ENCODE data around the gene VWA5A. TPM values are rescaled to one million over a fixed set of nuclear protein-coding genes. Genes with fewer than 3 reads are reported as not detected.
A peak's percentile ranks its signal among the peaks of the same experiment; 100 is the strongest.
"Not testable (repeated sequence)": the region's sequence is repeated elsewhere in the genome, so short reads cannot be mapped to it uniquely, and the experiment has no call there.

The VWA5A gene
- total RNA-seq, 1 experiment from 2014 or later: 0.98 TPM

DNA sequence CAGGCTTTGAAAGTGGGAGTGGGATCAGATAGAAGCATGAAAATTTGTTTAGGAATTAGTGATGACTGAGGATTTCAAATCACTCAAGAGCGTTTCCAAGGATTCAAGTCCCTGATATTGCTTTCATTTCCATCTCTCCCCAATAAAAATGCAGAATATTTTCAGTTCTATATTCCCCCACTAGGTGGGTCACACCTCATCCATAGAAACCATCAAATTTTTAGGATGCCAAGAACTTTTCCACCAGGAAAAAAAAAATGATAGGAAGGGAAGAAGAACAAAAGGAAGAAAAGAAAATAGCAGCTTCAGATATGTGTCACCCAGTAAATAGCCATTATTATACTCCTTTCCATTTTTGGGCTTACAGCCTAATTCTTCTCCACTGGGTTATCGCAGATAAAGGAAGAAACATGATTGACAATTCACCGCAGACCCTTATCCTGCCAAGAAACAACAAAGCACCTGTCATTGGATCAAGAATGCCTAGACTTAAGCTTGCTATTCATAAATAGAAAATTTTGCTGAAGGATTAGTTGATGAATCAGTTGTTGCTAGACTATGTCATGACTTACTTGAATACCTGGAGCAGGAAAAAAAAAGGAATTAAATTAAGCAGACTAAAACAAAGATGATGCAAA lies 37.6 kb downstream of the VWA5A start:
- no peak for DNase-seq (ENCODE audit: low spot score)
- in situ Hi-C loops (cut with HindIII; ENCODE audit: low sequenced_read_pairs): no loop called here

DNA sequence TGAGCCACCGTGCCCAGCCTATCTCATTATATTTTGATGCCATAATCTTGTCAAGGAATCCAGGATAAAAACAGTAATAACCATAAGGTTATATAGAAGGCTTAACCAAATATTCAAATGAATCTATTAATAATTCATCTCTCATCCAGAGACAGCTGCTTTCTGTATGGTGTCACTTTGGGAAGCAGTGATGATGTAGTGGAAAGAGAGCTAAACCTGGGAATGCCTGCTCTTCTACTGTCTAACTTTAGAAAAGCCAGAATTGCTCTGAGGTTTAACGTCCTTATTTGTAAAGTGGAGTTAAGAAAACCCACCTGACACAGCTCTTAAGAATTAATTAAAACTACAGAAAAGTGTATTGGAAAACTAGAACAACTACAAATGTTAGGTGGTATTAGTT lies 38.6 kb downstream of the VWA5A start:
- in situ Hi-C loops (cut with HindIII; ENCODE audit: low sequenced_read_pairs): no loop called here
- DNase-seq (ENCODE audit: low spot score): no peak

DNA sequence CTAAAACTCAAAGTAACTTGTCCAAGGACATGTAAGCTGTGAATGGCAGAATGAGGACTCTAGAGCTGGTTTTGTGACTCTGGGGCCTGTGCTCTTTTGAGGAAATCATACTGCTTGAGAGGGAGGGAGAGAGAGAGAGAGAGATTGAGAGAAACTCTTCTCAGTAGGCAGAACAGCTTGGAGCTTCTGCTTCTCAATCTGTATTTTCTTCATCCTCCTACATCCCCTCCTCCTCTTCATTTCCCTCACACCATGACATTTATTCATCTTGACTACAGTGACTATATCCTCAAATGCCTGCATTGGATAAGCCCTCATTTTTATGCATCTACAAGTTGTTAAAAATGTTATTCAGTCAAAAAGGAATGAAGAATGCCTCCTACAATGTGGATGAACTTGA lies 44.2 kb downstream of the VWA5A start:
- in situ Hi-C loops (cut with HindIII; ENCODE audit: low sequenced_read_pairs): no loop called here
- no peak for DNase-seq (ENCODE audit: low spot score)

DNA sequence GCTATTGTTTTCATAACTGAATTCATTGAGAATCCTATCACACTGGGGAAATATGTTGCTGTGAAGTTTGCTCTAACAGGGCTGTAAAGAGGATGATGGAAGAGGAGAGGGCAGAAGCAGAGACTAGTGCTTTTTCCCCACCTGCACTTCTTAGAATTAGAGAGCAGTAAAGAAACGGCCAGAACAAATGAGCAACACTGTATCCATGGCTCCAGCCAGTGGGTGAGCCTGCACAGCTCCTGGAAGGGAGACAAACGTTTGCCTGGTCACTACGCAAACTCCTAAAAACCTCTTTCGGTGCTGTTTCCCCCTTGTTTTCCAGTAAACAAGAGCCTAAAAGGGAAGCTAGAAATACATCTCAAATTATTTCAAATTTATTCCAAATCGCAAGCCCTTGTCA lies 45.7 kb downstream of the VWA5A start:
- in situ Hi-C loops (cut with HindIII; ENCODE audit: low sequenced_read_pairs): no loop called here
- DNase-seq (ENCODE audit: low spot score): no peak

DNA sequence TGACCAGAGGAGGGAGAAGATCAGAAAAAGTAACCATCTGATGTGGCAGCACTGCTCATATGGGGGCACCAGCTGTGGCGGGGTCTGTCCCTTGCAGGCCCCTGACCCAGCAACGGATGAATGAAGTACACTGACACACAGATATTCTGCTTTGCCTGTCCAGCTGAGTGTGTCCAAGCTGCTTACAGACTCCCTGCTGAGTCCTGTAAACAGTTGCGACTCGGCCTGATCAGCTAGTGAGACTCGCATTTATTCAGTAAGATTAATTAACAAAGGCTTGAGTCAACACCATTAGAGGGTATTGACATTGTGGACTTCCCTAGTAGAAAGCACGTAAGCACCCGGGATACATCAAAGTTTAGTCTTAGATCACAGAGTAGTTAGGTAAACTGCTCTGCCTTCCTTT lies 52.6 kb downstream of the VWA5A start:
- in situ Hi-C loops (cut with HindIII; ENCODE audit: low sequenced_read_pairs): no loop called here
- DNase-seq (ENCODE audit: low spot score): no peak

DNA sequence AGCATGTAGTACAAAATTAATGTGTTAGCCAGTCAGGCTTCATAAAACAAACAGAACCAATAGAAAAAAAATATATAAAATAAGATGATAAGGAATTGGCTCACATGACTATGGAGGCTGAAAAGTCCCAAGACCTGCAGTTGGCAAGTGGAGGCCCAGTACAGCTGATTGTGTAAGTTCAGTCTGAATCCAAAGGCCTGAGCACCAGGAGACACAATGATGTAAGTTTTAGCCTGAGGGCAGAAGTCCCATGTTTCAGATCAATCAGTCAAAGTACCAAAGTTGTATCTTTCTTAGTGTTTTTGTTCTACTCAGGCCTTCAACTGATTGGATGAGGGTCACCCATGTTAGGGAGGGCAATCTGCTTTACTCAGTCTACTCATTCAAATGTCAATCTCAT lies 53.5 kb downstream of the VWA5A start:
- no peak for DNase-seq (ENCODE audit: low spot score)
- in situ Hi-C loops (cut with HindIII; ENCODE audit: low sequenced_read_pairs): no loop called here

DNA sequence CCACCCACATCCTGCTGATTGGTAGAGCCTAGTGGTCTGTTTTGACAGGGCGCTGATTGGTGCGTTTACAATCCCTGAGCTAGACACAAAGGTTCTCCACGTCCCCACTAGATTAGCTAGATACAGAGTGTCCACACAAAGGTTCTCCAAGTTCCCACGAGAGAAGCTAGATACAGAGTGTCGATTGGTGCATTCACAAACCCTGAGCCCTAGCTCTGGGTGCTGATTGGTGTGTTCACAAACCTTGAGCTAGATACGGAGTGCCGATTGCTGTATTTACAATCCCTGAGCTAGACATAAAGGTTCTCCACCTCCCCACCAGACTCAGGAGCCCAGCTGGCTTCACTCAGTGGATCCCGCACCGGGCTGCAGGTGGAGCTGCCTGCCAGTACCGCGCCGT lies 55.1 kb downstream of the VWA5A start:
- in situ Hi-C loops (cut with HindIII; ENCODE audit: low sequenced_read_pairs); DNase-seq (ENCODE audit: low spot score): not testable (repeated sequence)

DNA sequence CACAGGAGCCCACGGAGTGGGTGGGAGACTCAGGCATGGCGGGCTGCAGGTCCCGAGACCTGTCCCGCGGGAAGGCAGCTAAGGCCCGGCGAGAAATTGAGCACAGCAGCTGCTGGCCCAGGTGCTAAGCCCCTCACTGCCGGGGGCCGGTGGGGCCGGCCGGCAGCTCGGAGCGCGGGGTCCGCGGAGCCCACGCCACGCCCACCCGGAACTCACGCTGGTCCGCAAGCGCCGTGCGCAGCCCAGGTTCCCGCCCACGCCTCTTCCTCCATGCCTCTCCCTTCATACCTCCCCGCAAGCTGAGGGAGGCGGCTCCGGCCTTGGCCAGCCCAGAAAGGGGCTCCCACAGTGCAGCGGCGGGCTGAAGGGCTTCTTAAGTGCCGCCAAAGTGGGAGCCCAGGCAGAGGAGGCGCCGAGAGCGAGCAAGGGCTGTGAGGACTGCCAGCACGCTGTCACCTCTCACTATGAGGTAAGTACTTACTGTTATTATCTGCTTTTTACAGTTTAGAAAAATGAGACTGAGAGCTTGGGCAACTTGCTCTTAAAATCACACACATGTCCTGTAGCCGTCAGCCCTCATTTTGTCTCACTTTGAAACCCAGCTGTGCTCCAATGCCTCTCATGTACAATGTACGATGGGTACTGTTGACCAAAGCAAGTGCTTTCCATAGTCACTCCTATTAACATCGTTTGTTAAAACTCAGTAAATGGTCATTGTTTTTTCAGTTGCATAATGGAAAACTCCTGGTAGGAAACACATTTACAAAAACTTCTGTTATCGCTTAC lies 55.7 kb downstream of the VWA5A start:
- no peak for DNase-seq (ENCODE audit: low spot score)
- in situ Hi-C loops (cut with HindIII; ENCODE audit: low sequenced_read_pairs): no loop called here

DNA sequence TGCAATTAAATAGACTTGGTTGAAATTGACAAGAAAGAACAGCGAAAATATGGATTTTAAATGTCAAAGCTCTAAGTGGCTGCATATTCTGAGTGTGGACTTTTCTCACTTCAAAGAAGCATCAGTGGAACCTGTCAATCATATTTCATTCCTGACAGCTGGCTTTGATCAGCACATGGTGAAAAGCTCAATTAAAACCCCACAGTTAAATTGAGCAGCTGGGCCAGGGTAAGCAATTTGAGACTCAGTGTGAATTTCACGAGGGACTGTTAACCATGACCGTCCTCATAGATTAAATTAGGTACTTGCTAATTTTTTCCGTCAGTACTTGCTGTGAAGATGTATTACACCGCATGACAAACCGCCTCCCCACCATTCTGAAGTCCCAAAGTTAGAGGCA lies 56.9 kb downstream of the VWA5A start:
- in situ Hi-C loops (cut with HindIII; ENCODE audit: low sequenced_read_pairs): no loop called here
- no peak for DNase-seq (ENCODE audit: low spot score)

DNA sequence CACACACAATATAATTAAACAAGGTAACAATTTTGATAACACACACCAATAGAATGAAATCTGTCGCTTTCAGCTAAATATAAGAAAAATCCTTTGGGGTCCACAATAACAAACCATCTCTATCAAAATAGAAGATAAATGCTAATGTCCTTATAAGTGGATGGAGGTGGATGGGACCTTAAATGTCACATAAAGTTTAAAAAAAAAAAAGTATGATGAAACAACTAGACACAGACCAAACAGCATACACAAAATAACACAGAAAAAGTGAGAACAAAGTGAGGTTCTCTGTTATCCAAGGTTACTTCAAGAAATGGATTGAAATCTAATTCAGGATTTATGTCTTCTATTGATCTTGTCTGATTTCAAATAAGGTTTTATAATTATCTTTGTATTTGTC lies 57.3 kb downstream of the VWA5A start:
- in situ Hi-C loops (cut with HindIII; ENCODE audit: low sequenced_read_pairs): no loop called here
- no peak for DNase-seq (ENCODE audit: low spot score)

DNA sequence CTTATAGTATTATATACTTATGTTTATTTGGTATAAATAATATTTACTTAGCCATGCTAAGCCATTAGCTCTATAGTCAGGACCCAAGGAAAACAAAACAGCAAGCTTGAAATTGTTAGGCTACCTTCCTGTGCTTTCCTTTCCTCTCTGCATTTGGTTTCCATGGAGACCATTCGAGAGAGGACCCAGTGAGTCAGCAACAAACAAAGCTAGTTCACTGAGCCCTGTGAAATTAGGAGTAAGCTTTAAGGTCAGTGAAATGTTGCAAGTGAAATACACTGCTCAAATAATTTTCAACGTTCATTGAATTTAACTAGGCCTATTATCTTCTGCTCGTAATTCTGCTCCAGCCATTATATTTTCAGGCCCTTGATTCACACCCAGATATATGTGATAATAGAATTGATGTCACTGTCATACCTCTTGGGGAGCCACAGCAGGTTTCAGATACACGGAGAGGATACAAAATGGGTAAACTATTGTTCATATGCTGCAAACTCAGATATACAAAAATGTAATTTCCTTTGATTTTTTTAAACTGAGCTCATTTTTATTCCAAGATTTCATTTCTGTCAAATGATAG lies 58.8 kb downstream of the VWA5A start:
- DNase-seq (ENCODE audit: low spot score): peak; percentile 3
- in situ Hi-C loops (cut with HindIII; ENCODE audit: low sequenced_read_pairs): no loop called here

DNA sequence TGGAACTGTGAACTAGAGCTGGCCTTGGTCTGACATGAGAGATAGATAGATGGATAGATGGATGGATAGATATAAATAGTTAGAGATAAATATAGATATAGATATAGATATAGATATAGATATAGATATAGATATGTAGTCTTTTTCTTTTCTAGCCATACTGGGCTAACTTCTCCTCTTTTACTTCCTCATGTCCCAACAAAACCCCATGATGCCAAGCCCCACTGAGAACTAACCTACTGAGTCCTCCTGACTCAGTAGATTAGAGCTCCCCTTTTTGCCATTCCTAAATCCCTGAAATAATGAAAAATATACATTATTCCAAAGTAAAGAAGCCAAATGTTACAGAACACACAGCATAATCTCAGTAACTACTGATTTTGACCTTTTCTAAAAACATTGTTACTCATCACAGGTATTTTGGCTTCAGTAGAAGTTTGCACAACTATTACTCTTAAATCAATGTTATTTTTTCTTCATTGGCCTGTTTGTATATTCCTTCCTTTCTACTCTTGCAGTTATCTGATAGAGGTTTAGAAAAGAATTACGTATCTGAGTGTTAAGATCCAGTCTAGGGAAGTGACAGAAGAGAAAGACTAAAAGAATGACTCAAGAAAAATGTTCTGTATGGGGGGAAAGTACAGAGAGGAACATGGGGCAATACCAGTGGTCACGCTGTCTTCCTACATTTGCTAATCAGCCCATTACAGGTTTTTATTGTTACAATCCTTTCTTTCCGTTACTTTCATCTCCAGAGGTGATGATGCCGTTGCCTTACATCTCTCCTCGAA lies 61.9 kb downstream of the VWA5A start:
- in situ Hi-C loops (cut with HindIII; ENCODE audit: low sequenced_read_pairs): no loop called here
- no peak for DNase-seq (ENCODE audit: low spot score)

DNA sequence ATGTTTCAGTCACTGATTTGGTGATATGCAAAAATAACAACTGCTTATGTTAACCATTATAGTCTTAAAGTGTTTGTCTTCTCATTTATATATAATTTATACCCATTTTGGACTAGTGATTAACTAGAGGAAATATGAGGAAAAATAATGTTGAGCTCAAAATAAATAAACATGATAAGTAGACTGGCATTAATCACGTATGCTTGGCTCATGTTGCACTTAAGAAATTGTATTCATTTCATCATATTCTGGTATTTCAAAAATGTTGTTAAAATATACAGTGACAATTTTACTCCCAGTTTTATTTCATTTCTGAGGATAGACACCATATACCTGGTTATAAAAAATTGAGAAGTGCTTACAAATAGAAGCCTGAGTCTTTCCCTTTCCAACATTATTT lies 64.1 kb downstream of the VWA5A start:
- in situ Hi-C loops (cut with HindIII; ENCODE audit: low sequenced_read_pairs): no loop called here
- no peak for DNase-seq (ENCODE audit: low spot score)

DNA sequence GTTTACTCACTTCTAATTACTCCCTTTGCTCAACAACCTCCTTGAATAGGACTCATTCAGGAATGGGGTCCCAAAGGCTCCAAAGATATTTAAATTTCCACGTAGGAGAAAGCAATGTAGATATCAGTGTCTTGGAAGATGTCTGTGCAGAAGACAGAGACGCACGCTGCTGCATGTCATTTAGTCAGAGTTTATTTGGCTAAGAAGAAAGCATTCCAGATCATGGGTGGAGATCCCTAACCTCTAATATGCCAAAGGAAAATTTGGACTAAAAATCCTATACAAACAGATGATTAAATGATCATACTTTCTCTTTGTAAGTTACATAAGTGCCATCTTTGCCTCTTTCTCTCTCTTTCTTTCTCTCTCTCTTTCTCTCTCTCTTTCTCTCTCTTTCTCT lies 67.8 kb downstream of the VWA5A start, which contains the start of gene OR10D3:
Gene OR10D3 (plus strand): TSS at position 278 of the 400 bp plus-strand sequence. CDS start 1,925 bp downstream, outside the sequence.
- in situ Hi-C loops (cut with HindIII; ENCODE audit: low sequenced_read_pairs): no loop called here
- no peak for DNase-seq (ENCODE audit: low spot score)

DNA sequence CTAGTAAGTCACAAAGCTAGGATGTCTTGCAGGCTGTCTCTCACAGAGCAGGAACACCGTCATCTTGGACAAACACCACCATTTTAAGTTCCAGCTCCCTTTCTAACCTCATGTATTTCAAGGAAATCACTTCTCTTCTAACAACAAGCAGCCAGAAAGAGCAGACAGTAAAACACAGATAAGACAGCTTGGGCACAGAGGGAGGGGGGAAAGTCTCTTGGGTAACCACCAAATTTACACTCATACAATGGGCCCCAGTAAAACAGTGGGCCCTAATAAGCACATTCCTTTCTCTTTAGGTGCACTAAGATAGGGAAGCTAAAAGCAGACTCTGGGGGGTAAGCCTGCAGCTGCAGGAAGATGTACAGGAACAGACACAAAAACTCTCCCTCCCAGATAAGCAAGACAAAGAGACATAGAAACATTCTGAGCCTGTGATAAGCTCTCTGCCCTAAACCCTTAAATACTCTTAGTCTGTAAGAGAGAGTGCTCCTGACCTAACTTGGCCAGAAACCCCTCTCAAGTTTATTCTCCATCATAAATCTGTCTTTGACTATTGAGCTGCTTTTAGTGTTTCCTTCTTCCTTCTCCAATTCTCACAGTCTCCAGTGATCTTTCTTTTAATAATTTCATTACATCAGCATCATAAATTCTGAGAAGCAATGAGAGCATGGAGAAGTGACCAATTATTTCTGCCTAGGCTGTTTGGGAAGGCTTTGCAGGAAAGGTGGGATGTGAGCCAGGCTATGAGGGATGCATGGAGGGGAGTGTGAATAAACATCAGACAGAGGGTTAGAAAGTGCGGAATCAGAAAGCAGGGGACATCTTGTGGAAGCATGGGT lies 75.3 kb downstream of the VWA5A start:
- in situ Hi-C loops (cut with HindIII; ENCODE audit: low sequenced_read_pairs): no loop called here
- no peak for DNase-seq (ENCODE audit: low spot score)

DNA sequence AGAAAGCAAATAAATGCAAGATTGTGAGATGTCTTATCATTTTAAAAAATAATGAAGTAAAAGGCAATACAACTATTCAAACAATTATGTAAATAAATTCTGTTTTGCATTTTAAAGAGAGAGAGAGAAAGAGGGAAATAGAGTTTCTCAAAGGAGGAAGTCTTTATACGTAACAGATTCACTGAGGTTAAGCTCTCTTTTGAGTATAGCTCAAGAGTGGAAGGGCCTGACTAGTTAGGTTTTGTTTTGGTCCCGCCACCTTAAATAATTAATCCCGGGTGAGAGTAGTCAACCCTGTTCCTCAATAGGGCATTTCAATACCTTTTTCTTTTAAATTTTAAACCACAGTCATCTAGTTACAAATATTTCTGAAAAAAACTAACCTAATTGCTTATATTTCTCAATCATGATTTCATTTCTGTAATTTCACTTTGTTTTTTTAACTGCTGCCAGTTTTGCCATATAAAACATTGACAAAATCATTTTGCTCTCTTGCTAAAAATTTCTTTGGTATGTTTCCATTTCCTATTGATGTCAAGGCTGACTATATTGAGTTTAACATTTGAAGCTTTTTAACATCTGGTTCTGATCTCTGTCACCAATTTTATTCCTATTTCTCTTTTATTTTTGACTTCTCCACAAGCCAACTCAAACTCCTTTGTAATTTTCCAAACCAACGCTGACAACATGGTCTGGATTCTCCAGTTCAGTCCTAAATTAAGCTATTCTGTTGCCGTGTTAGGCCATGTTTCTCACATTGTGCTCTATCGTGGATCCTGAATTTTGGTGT lies 78.2 kb downstream of the VWA5A start:
- DNase-seq (ENCODE audit: low spot score): no peak
- in situ Hi-C loops (cut with HindIII; ENCODE audit: low sequenced_read_pairs): no loop called here

DNA sequence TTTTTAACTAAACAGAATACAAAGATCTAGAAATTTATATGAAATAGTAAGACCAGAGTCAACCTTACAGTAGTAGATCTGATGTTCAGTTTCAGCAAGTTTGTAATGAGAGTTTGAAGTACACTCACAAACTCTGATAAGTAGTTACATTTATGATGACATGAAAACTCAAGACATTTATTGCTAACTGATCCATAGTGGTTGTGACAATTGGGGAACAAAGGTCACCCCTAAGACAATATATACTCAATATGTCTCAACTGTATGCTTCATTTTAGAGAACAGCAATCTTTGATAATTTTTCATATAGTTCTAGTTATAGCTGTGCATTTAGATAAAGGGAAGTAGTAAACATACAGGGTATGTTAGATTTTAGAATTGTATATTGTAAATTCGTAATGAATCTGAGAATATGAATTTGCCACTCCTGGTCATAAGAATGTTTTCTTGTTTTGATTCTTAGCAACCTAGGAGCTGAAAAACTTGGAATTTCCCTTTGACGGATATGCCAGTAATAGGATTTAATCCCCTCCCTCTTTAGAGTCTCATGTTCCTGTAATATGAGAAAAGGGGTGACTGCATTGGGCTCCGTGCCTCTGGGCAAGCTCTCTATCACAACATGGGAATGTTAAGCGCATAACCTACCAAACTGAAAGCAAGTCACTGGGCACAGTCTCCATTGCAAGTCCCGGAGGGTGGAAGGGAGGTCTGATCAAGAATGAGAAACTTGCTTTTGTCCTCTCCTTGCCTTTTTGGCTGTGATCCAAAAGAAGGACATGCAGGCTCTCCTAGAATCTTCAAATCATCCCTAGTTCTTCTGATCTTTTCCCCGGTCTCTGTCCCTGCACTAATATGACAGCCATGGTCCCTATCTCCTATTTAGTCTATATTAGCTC lies 79.3 kb downstream of the VWA5A start:
- in situ Hi-C loops (cut with HindIII; ENCODE audit: low sequenced_read_pairs): no loop called here
- DNase-seq (ENCODE audit: low spot score): no peak
